ENCODE measurements around the gene PLCH2. TPM values are rescaled to one million over a fixed set of nuclear protein-coding genes. Genes with fewer than 3 reads are reported as not detected.
A peak's percentile ranks its signal among the peaks of the same experiment; 100 is the strongest.

Gene PLCH2
- total and polyA plus RNA-seq, 2 donors (not counting 1 experiment from before 2014, with no cell fraction given): 20.0 to 34.9 TPM

GRCh38 chr1:2498648-2499047 lies 22.6 kb downstream of the PLCH2 start:
- H3K4me1 ChIP-seq (ENCODE audit: control insufficient read depth in 2 of 2, insufficient read depth in 2 of 2, low read length in 2 of 2): peaks cover 74 to 80% of the 10 kb centered on the region in 2 donors
- DNase-seq (no peak), ATAC-seq (ENCODE audit: low read depth) (no peak)
- H3K4me3 ChIP-seq (ENCODE audit: control extremely low read depth in 1 of 5, extremely low read depth in 1 of 5, insufficient read depth in 1 of 5, low read depth in 2 of 5, low read length in 4 of 5): no peak overlapping the region
- CTCF ChIA-PET: no interaction called here
- no peak overlapping the region for H3K4me3 Mint-ChIP-seq
- no peak overlapping the region for H2AFZ ChIP-seq (ENCODE audit: insufficient read depth, low read depth, low read length, poor library complexity, severe bottlenecking)
- WGBS (ENCODE audit: insufficient coverage): 87% methylated on average over 13 of the region's 19 CpGs
- no peaks in the 10 kb centered on the region for H3K27me3 Mint-ChIP-seq
- H3K27ac Mint-ChIP-seq: no peak overlapping the region
- no peak overlapping the region for H3K9ac ChIP-seq (ENCODE audit: low read length)
- no peaks in the 10 kb centered on the region for H4K20me1 ChIP-seq (ENCODE audit: control insufficient read depth, insufficient read depth, low read length, poor library complexity, severe bottlenecking)
- H3K27ac ChIP-seq (ENCODE audit: low read length in 2 of 2): no peak overlapping the region
- no peaks in the 10 kb centered on the region for H3K36me3 ChIP-seq (replicated peaks in 1 of 2; ENCODE audit: control extremely low read depth in 1 of 2, control insufficient read depth in 1 of 2, extremely low read depth in 1 of 2, insufficient read depth in 2 of 2, low read length in 1 of 2)
- peaks cover 0 to 2% (median 0%) of the 10 kb centered on the region in 3 donors for H3K9me3 ChIP-seq (ENCODE audit: control extremely low read depth in 1 of 3, control insufficient read depth in 2 of 3, insufficient read depth in 1 of 3, low read length in 2 of 3)
- H3K79me2 ChIP-seq (ENCODE audit: control insufficient read depth, insufficient read depth, low read length): no peaks in the 10 kb centered on the region
- peak overlapping the region; percentile 81 for H3K4me2 ChIP-seq (replicated peaks; ENCODE audit: low read depth, low read length, poor library complexity, severe bottlenecking)
- peaks cover 64% of the 10 kb centered on the region for H3K4me1 Mint-ChIP-seq
- TF ChIP-seq EZH2 (IDR thresholded peaks at IDR 0.05; ENCODE audit: borderline replicate concordance, insufficient read depth, low read depth, low read length, poor library complexity, severe bottlenecking): no peak
- POLR2A ChIA-PET: no interaction called here
- no peaks in the 10 kb centered on the region for H3K27me3 ChIP-seq (replicated peaks in 1 of 4; ENCODE audit: control extremely low read depth in 1 of 4, control insufficient read depth in 3 of 4, insufficient read depth in 4 of 4, low read length in 3 of 4)
- intact Hi-C loops (cut with micrococcal nuclease): loop anchor here (5.0 kb wide), 1 partner anchor 49 kb away; no protein-coding TSS in a partner anchor
- H3K9me3 Mint-ChIP-seq (ENCODE audit: insufficient read depth): no peaks in the 10 kb centered on the region

GRCh38 chr1:2499260-2499659 lies 23.2 kb downstream of the PLCH2 start:
- Mint-ChIP-seq H3K4me1 (peaks cover 58% of the 10 kb centered on the region), H3K9me3 (ENCODE audit: insufficient read depth) (no peaks in the 10 kb centered on the region), H3K4me3 (no peak overlapping the region), H3K27ac (no peak overlapping the region), H3K27me3 (no peaks in the 10 kb centered on the region)
- intact Hi-C loops (cut with micrococcal nuclease): loop anchor here (5.0 kb wide), 1 partner anchor 48 kb away; no protein-coding TSS in a partner anchor
- Histone ChIP-seq H3K27me3 (replicated peaks in 1 of 4; ENCODE audit: control extremely low read depth in 1 of 4, control insufficient read depth in 3 of 4, insufficient read depth in 4 of 4, low read length in 3 of 4) (no peaks in the 10 kb centered on the region), H3K4me2 (replicated peaks; ENCODE audit: low read depth, low read length, poor library complexity, severe bottlenecking) (peak overlapping the region; percentile 81), H3K4me3 (ENCODE audit: control extremely low read depth in 1 of 5, extremely low read depth in 1 of 5, insufficient read depth in 1 of 5, low read depth in 2 of 5, low read length in 4 of 5) (no peak overlapping the region), H3K36me3 (replicated peaks in 1 of 2; ENCODE audit: control extremely low read depth in 1 of 2, control insufficient read depth in 1 of 2, extremely low read depth in 1 of 2, insufficient read depth in 2 of 2, low read length in 1 of 2) (no peaks in the 10 kb centered on the region), H4K20me1 (ENCODE audit: control insufficient read depth, insufficient read depth, low read length, poor library complexity, severe bottlenecking) (no peaks in the 10 kb centered on the region), H2AFZ (ENCODE audit: insufficient read depth, low read depth, low read length, poor library complexity, severe bottlenecking) (no peak overlapping the region), H3K9ac (ENCODE audit: low read length) (no peak overlapping the region), H3K9me3 (ENCODE audit: control extremely low read depth in 1 of 3, control insufficient read depth in 2 of 3, insufficient read depth in 1 of 3, low read length in 2 of 3) (peaks cover 0 to 2% (median 0%) of the 10 kb centered on the region in 3 donors), H3K27ac (ENCODE audit: low read length in 2 of 2) (no peak overlapping the region), H3K4me1 (ENCODE audit: control insufficient read depth in 2 of 2, insufficient read depth in 2 of 2, low read length in 2 of 2) (peaks cover 68 to 74% of the 10 kb centered on the region in 2 donors), H3K79me2 (ENCODE audit: control insufficient read depth, insufficient read depth, low read length) (no peaks in the 10 kb centered on the region)
- POLR2A ChIA-PET: no interaction called here
- no peak for DNase-seq
- TF ChIP-seq EZH2 (IDR thresholded peaks at IDR 0.05; ENCODE audit: borderline replicate concordance, insufficient read depth, low read depth, low read length, poor library complexity, severe bottlenecking): no peak
- TF ChIP-seq CTCF (IDR thresholded peaks at IDR 0.05): no peak
- 90% methylated on average over 4 of the region's 4 CpGs for WGBS (ENCODE audit: insufficient coverage)
- ATAC-seq (ENCODE audit: low read depth): no peak
- CTCF ChIA-PET: no interaction called here

Measured in B cell (primary cell).